Hematopoietic multipotent progenitor cell treated with erythropoietin and hydrocortisone succinate and interleukin-3 and kit ligand, for 15 days (in vitro differentiated cells): ENCODE results near the gene ILKAP.

Experiments used
- DNase-seq: peaks from one replicate; pipeline ENCODE4 v3.0.0-alpha.2; 2015; ENCODE audit warnings: low spot score

The ILKAP gene

GRCh38 chr2:238237431-238238135 lies 34.1 kb upstream of the ILKAP start:
- peak; percentile 20 for DNase-seq

GRCh38 chr2:238236571-238236970 lies 33.1 kb upstream of the ILKAP start:
- DNase-seq: no peak

- no peak for DNase-seq
Measured at GRCh38 chr2:238235856-238236255, 32.4 kb upstream of the ILKAP start.

- no peak for DNase-seq
Measured at GRCh38 chr2:238235331-238235732, 31.8 kb upstream of the ILKAP start.

GRCh38 chr2:238233625-238234024 lies 30.1 kb upstream of the ILKAP start:
- no peak for DNase-seq

GRCh38 chr2:238231809-238232208 lies 28.3 kb upstream of the ILKAP start:
- no peak for DNase-seq

GRCh38 chr2:238231251-238231793 lies 27.8 kb upstream of the ILKAP start:
- peak; percentile 84 for DNase-seq

- DNase-seq: no peak
Measured at GRCh38 chr2:238230699-238231098, 27.2 kb upstream of the ILKAP start.

- no peak for DNase-seq
Measured at GRCh38 chr2:238228700-238229099, 25.2 kb upstream of the ILKAP start.

GRCh38 chr2:238227587-238228032 lies 24.1 kb upstream of the ILKAP start:
- no peak for DNase-seq

GRCh38 chr2:238226698-238227586 lies 23.4 kb upstream of the ILKAP start:
- DNase-seq: no peak

GRCh38 chr2:238225911-238226697 lies 22.6 kb upstream of the ILKAP start:
- DNase-seq: no peak

GRCh38 chr2:238225121-238225520 lies 21.6 kb upstream of the ILKAP start:
- no peak for DNase-seq

- no peak for DNase-seq
Measured at GRCh38 chr2:238224356-238225035, 21.0 kb upstream of the ILKAP start.

- DNase-seq: no peak
Measured at GRCh38 chr2:238220892-238221521, 17.5 kb upstream of the ILKAP start.

GRCh38 chr2:238220274-238220891 lies 16.9 kb upstream of the ILKAP start:
- DNase-seq: no peak

GRCh38 chr2:238216651-238217184 lies 13.2 kb upstream of the ILKAP start:
- DNase-seq: no peak

- DNase-seq: no peak
Measured at GRCh38 chr2:238207006-238207405, 3.5 kb upstream of the ILKAP start.

- no peak for DNase-seq
Measured at GRCh38 chr2:238203973-238204683, 633 bp upstream of the ILKAP start.
